IMR-90 (cell line): ENCODE measurements around the gene CTDSPL. TPM values are rescaled to one million over a fixed set of nuclear protein-coding genes. Genes with fewer than 3 reads are reported as not detected.

Experiments used
- ATAC-seq: fragments of 200-7000 bp; cut with Tn5 transposase; 2 replicates; pipeline ENCODE4 v1.9.1; 2020; ENCODE audit warnings: low read depth, mild to moderate bottlenecking, moderate library complexity
- BruUV-seq: library from RNA; stranded (reverse); fragments of 400-500 nt; replicated peaks from 2 replicates; lab custom pipeline; 2021; lab: Mats Ljungman, UMichigan
- CTCF ChIA-PET: fragments of 300-600 bp; formaldehyde crosslinking; extraction: SDS; loops from one replicate; lab custom pipeline; 2021; ENCODE audit warnings: antibody characterized with exemption; lab: Yijun Ruan, JAX
- POLR2A ChIA-PET: fragments of 300-600 bp; sonication (Branson Sonifier 250); formaldehyde crosslinking; loops from one replicate; lab custom pipeline; 2022; ENCODE audit warnings: antibody characterized with exemption; ENCODE audit not compliant: unreplicated experiment; lab: Charles Lee
- DNase-seq: peaks from one replicate; pipeline ENCODE4 v3.0.0; 2013
- H2AFZ ChIP-seq: replicated peaks from 2 replicates; pipeline ENCODE3; 2013; ENCODE audit warnings: low read length, mild to moderate bottlenecking; ENCODE audit not compliant: poor library complexity
- H2AK5ac ChIP-seq: 2 replicates; pipeline ENCODE4 v1.6.1; 2013; ENCODE audit warnings: low read depth, low read length, inconsistent platforms
- H2AK9ac ChIP-seq: replicated peaks from 2 replicates; pipeline ENCODE3; 2013; ENCODE audit warnings: mild to moderate bottlenecking, low read depth, low read length, moderate library complexity; ENCODE audit not compliant: poor library complexity
- H2BK120ac ChIP-seq: 2 replicates; pipeline ENCODE4 v1.6.1; 2013; ENCODE audit warnings: low read depth, low read length, inconsistent platforms
- H2BK15ac ChIP-seq: 3 replicates; pipeline ENCODE4 v1.6.1; 2013; ENCODE audit warnings: low read depth, low read length, inconsistent platforms
- H2BK20ac ChIP-seq: 2 replicates; pipeline ENCODE4 v1.6.1; 2013; ENCODE audit warnings: low read depth, mild to moderate bottlenecking, inconsistent platforms, low read length, moderate library complexity
- H2BK5ac ChIP-seq: 2 replicates; pipeline ENCODE4 v1.6.1; 2013; ENCODE audit warnings: mild to moderate bottlenecking, low read depth, low read length, inconsistent platforms; ENCODE audit not compliant: poor library complexity, severe bottlenecking
- H3K14ac ChIP-seq: replicated peaks from 2 replicates; pipeline ENCODE4 v1.6.1; 2013; ENCODE audit warnings: low read depth, low read length, inconsistent platforms
- H3K18ac ChIP-seq: 2 replicates; pipeline ENCODE4 v1.6.1; 2013; ENCODE audit warnings: low read depth, low read length, control low read depth
- H3K23ac ChIP-seq: 2 replicates; pipeline ENCODE4 v1.6.1; 2013; ENCODE audit warnings: low read depth, low read length, inconsistent platforms
- H3K27ac ChIP-seq: 2 replicates; pipeline ENCODE4 v1.5.1; 2013; ENCODE audit warnings: mild to moderate bottlenecking, control low read depth, low read length; ENCODE audit not compliant: insufficient read depth
- H3K27me3 ChIP-seq: 2 replicates; pipeline ENCODE4 v1.6.1; 2013; ENCODE audit warnings: low read length; ENCODE audit not compliant: control insufficient read depth, insufficient read depth
- H3K36me3 ChIP-seq: 2 replicates; pipeline ENCODE4 v1.6.1; 2013; ENCODE audit warnings: low read length, mixed read lengths; ENCODE audit not compliant: control insufficient read depth, insufficient read depth
- H3K4ac ChIP-seq: 2 replicates; pipeline ENCODE4 v1.6.1; 2013; ENCODE audit warnings: low read depth, low read length, inconsistent platforms
- H3K4me1 ChIP-seq: 2 replicates; pipeline ENCODE4 v1.6.1; 2013; ENCODE audit warnings: low read length, mixed read lengths; ENCODE audit not compliant: control insufficient read depth, insufficient read depth
- H3K4me2 ChIP-seq: 2 replicates; pipeline ENCODE4 v1.6.1; 2013; ENCODE audit warnings: low read depth, mild to moderate bottlenecking, control low read depth, low read length, moderate library complexity
- H3K4me3 ChIP-seq: 2 replicates; pipeline ENCODE4 v1.5.1; 2013; ENCODE audit warnings: low read depth, mild to moderate bottlenecking, control low read depth, low read length, moderate library complexity; ENCODE audit not compliant: insufficient read depth
- H3K56ac ChIP-seq: 2 replicates; pipeline ENCODE4 v1.6.1; 2013; ENCODE audit warnings: low read length, inconsistent platforms; ENCODE audit not compliant: insufficient read depth; ENCODE audit errors: extremely low read depth
- H3K79me1 ChIP-seq, 2 experiments: 2 replicates each; pipeline ENCODE4 v1.6.1; 2013; ENCODE audit warnings: low read length in 2 of 2, inconsistent platforms in 1 of 2, low read depth in 1 of 2
- H3K9ac ChIP-seq: 2 replicates; pipeline ENCODE4 v1.6.1; 2013; ENCODE audit warnings: low read depth, low read length, control low read depth
- H3K9me1 ChIP-seq: 2 replicates; pipeline ENCODE4 v1.6.1; 2013; ENCODE audit warnings: low read length, inconsistent platforms; ENCODE audit not compliant: insufficient read depth
- H3K9me3 ChIP-seq: 2 replicates; pipeline ENCODE4 v1.6.1; 2013; ENCODE audit warnings: low read length; ENCODE audit not compliant: control insufficient read depth, insufficient read depth
- H4K20me1 ChIP-seq: 2 replicates; pipeline ENCODE4 v1.6.1; 2013; ENCODE audit warnings: low read length, inconsistent platforms; ENCODE audit not compliant: insufficient read depth
- H4K5ac ChIP-seq: 2 replicates; pipeline ENCODE4 v1.6.1; 2013; ENCODE audit warnings: mild to moderate bottlenecking, low read depth, low read length, control low read depth
- H4K8ac ChIP-seq, 2 experiments: 2 replicates each; pipeline ENCODE4 v1.6.1; 2013; ENCODE audit warnings: low read depth in 2 of 2, low read length in 2 of 2, control low read depth in 1 of 2, inconsistent platforms in 1 of 2
- H4K91ac ChIP-seq: 2 replicates; pipeline ENCODE4 v1.6.1; 2013; ENCODE audit warnings: low read depth, low read length, inconsistent platforms; ENCODE audit not compliant: insufficient read depth
- CHD1 ChIP-seq: IDR thresholded peaks from 2 replicates; pipeline ENCODE4 v1.6.1; 2012; ENCODE audit warnings: low read depth, low read length, improper control_type of control experiment
- MAFK ChIP-seq: IDR thresholded peaks from 2 replicates; pipeline ENCODE4 v1.6.1; 2012; ENCODE audit warnings: low read depth, low read length, improper control_type of control experiment
- MAZ ChIP-seq: IDR thresholded peaks from 2 replicates; pipeline ENCODE4 v1.6.1; 2012; ENCODE audit warnings: low read depth, mild to moderate bottlenecking, low read length, improper control_type of control experiment, moderate library complexity, borderline replicate concordance
- MXI1 ChIP-seq: IDR thresholded peaks from 2 replicates; pipeline ENCODE4 v1.6.1; 2012; ENCODE audit warnings: low read depth, mild to moderate bottlenecking, low read length, moderate library complexity, borderline replicate concordance
- NFE2L2 ChIP-seq: fragments of 150-350 bp; IDR thresholded peaks from 2 replicates; pipeline ENCODE4 v1.6.1; 2016; ENCODE audit warnings: low read depth, mild to moderate bottlenecking, low read length
- RCOR1 ChIP-seq: IDR thresholded peaks from 2 replicates; pipeline ENCODE4 v1.6.1; 2012; ENCODE audit warnings: mild to moderate bottlenecking, low read length, improper control_type of control experiment; ENCODE audit not compliant: insufficient replicate concordance
- RFX5 ChIP-seq: IDR thresholded peaks from 2 replicates; pipeline ENCODE4 v1.8.0; 2012; ENCODE audit warnings: low read depth, mild to moderate bottlenecking, low read length, moderate library complexity
- SMC3 ChIP-seq: fragments of 150-350 bp; IDR thresholded peaks from 2 replicates; pipeline ENCODE4 v1.6.1; 2016; ENCODE audit warnings: low read depth, mild to moderate bottlenecking, antibody characterized with exemption, low read length, moderate library complexity
- WGBS, 2 experiments: methylation state at CpG; one replicate each; pipeline versions ENCODE4 v1.1.5 to v1.1.7; 2013; ENCODE audit warnings: missing lambda C conversion rate in 2 of 2; ENCODE audit not compliant: insufficient read length in 1 of 2; ENCODE audit errors: extremely low coverage in 2 of 2; 5-methylcytosine and 5-hydroxymethylcytosine counted together
- dilution Hi-C: fragments of 300-500 bp; cut with HindIII; formaldehyde crosslinking; loops from one replicate; pipeline ENCODE4 v1.14.3; 2018; ENCODE audit warnings: low sequenced_read_pairs; ENCODE audit not compliant: unreplicated experiment
- in situ Hi-C: fragments of 300-500 bp; cut with MboI; formaldehyde crosslinking; loops from 3 replicates; pipeline ENCODE4 v1.14.3; 2019; ENCODE audit warnings: low sequenced_read_pairs, inconsistent platforms, mixed read lengths
- intact Hi-C: fragments of 100-400 bp; cut with micrococcal nuclease; formaldehyde crosslinking; loops from 2 replicates; pipeline ENCODE4 v1.10.0; 2022
- polyA plus RNA-seq, 3 experiments: library from polyadenylated mRNA; depleted of rRNA; stranded (reverse); fragments of >200 nt; gene quantifications; 2 replicates each; pipeline ENCODE4 v1.2.3, GENCODE V29; 2012; ENCODE audit warnings: low replicate concordance in 1 of 3
- total RNA-seq: library from RNA; depleted of rRNA; stranded (reverse); fragments of >200 nt; gene quantifications from 2 replicates; pipeline ENCODE4 v1.2.3, GENCODE V29; 2012
- TF ChIP-seq, protein P1 (sequence below): fragments of 150-350 bp; IDR thresholded peaks from 2 replicates; pipeline ENCODE4 v1.6.1; 2017; ENCODE audit warnings: mild to moderate bottlenecking, antibody characterized with exemption, low read length, low read depth

CTDSPL gene
- total and polyA plus RNA-seq, 2 of the 4 experiments (the other 2 are of a cell fraction): 24.5 to 29.0 TPM

DNA sequence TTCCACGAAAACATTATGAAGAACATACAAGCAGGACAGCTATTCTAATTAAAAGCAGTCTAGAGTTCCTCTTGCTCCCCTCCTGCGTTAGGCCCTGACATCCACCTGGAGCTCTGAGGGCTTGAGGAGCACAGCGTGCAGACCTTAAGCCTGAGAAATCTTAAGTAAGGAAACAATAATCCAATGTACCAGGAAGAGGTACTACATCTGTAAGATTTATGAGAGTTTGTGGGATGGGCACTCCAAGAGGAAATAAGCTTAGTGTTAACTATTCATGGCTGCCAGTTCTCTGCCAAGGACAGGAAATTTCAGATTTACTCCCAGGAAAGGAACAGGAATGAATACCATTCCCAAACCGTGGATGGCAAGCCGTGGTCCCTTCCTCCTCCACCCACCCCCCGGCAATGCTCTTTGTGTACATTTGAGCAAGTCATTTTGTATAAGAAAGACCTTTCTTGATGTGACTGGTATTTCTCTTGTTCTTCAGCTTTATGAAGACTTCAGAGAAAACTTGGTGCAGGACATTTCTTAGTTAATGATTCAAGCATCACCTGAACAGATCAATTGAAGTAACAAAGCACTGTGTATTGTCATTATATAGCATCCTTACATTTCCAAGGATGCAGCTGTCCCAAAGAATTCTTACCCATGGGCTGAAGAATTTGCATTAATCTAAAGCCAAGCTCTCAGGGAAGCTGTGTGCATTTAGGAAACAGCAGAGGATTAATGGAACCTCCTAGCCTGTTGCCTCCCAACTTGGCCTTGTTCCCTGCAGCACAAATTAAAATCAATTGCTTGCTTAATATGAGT lies 100.1 kb downstream of the CTDSPL start:
- POLR2A ChIA-PET: no interaction called here

More for the DNA sequence above, 100.1 kb downstream of the CTDSPL start:
- BruUV-seq: no TSS peak
- H3K27me3 ChIP-seq: no peaks in the 10 kb centered on the region
- TF ChIP-seq RFX5: no peak
- TF ChIP-seq MAFK: no peak
- no peak for TF ChIP-seq SMC3
- no peak for TF ChIP-seq NFE2L2
- TF ChIP-seq CHD1: no peak
- TF ChIP-seq, protein P1, sequence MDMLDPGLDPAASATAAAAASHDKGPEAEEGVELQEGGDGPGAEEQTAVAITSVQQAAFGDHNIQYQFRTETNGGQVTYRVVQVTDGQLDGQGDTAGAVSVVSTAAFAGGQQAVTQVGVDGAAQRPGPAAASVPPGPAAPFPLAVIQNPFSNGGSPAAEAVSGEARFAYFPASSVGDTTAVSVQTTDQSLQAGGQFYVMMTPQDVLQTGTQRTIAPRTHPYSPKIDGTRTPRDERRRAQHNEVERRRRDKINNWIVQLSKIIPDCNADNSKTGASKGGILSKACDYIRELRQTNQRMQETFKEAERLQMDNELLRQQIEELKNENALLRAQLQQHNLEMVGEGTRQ: no peak
- TF ChIP-seq RCOR1: no peak
- no peak for TF ChIP-seq MAZ
- TF ChIP-seq MXI1: no peak
- no peak overlapping the region for H2AFZ ChIP-seq
- H2BK20ac ChIP-seq: no peak overlapping the region
- H3K9me3 ChIP-seq: no peaks in the 10 kb centered on the region
- H4K91ac ChIP-seq: no peak overlapping the region
- H2BK15ac ChIP-seq: no peak overlapping the region
- CTCF ChIA-PET: interaction anchor here (0.6 to 1.1 kb wide), 4 partner anchors 13 to 106 kb away, joined by 3 to 6 read pairs (median 4); no protein-coding TSS in a partner anchor
- H3K23ac ChIP-seq: no peak overlapping the region
- no peak overlapping the region for H3K14ac ChIP-seq
- in situ Hi-C loops (loop anchor here (5.0 kb wide), 1 partner anchor 105 kb away; no protein-coding TSS in a partner anchor), dilution Hi-C loops (no loop called here), intact Hi-C loops (no loop called here)
- H3K36me3 ChIP-seq: peaks cover 2% of the 10 kb centered on the region; the same call in 1 of the 2 replicates
- no peak overlapping the region for H2BK120ac ChIP-seq
- H3K4me1 ChIP-seq: peaks cover 8% of the 10 kb centered on the region
- no peak overlapping the region for H2AK5ac ChIP-seq
- ATAC-seq (no peak), DNase-seq (no peak)
- no peak overlapping the region for H3K4me3 ChIP-seq
- no peak overlapping the region for H3K4me2 ChIP-seq
- H3K18ac ChIP-seq: no peak overlapping the region
- peaks cover 8% of the 10 kb centered on the region for H3K9me1 ChIP-seq
- H2AK9ac ChIP-seq: no peak overlapping the region
- no peak overlapping the region for H4K5ac ChIP-seq
- H3K4ac ChIP-seq: no peak overlapping the region
- WGBS, 2 experiments: no CpG with 5 or more reads among the region's 6 CpGs
- no peak overlapping the region for H3K9ac ChIP-seq
- H4K20me1 ChIP-seq: no peaks in the 10 kb centered on the region
- no peak overlapping the region for H3K27ac ChIP-seq
- H3K56ac ChIP-seq: no peak overlapping the region
- no peak overlapping the region for H4K8ac ChIP-seq
- peaks cover 4 to 14% of the 10 kb centered on the region in 2 experiments; a peak in 2 of 4 replicates for H3K79me1 ChIP-seq
- H2BK5ac ChIP-seq: no peak overlapping the region
